ENCODE results near the gene TBC1D17.
A peak's percentile ranks its signal among the peaks of the same experiment; 100 is the strongest.

The TBC1D17 gene

GRCh38 chr19:49857838-49858087 is 19.7 kb upstream of the TBC1D17 start:
- TF ChIP-seq CTCF (conservative IDR thresholded peaks at IDR 0.05) (no peak), ZFX (IDR thresholded peaks at IDR 0.05) (no peak)

GRCh38 chr19:49858088-49858985 is 19.2 kb upstream of the TBC1D17 start:
- TF ChIP-seq CTCF (conservative IDR thresholded peaks at IDR 0.05) (no peak), ZFX (IDR thresholded peaks at IDR 0.05) (no peak)
- H3K27ac ChIP-seq: no peak overlapping the region

More at GRCh38 chr19:49857838-49858087, 19.7 kb upstream of the TBC1D17 start:
- no peak overlapping the region for H3K27ac ChIP-seq

- peak overlapping the region; percentile 81 for H3K27ac ChIP-seq
- TF ChIP-seq CTCF (conservative IDR thresholded peaks at IDR 0.05) (no peak), ZFX (IDR thresholded peaks at IDR 0.05) (no peak)
Observed at GRCh38 chr19:49859682-49860335, 17.7 kb upstream of the TBC1D17 start.

GRCh38 chr19:49860336-49861102 is 17.0 kb upstream of the TBC1D17 start:
- TF ChIP-seq ZFX (IDR thresholded peaks at IDR 0.05): no peak
- no peak for TF ChIP-seq CTCF (conservative IDR thresholded peaks at IDR 0.05)
- H3K27ac ChIP-seq: peak overlapping the region; percentile 81

GRCh38 chr19:49861107-49861506 is 16.4 kb upstream of the TBC1D17 start:
- no peak for TF ChIP-seq CTCF (conservative IDR thresholded peaks at IDR 0.05)
- TF ChIP-seq ZFX (IDR thresholded peaks at IDR 0.05): no peak
- peak overlapping the region; percentile 81 for H3K27ac ChIP-seq

GRCh38 chr19:49861541-49862378 is 15.7 kb upstream of the TBC1D17 start:
- H3K27ac ChIP-seq: peak overlapping the region; percentile 81
- TF ChIP-seq CTCF (conservative IDR thresholded peaks at IDR 0.05) (no peak; the same call in 1 of the 2 replicates), ZFX (IDR thresholded peaks at IDR 0.05) (no peak)

Measured in C4-2B (cell line).